GM12878 (cell line): ENCODE measurements around the gene GPM6B. TPM values are rescaled to one million over a fixed set of nuclear protein-coding genes. Genes with fewer than 3 reads are reported as not detected.

ENCODE experiments used
- ATAC-seq: fragments of 200-7000 bp; cut with Tn5 transposase; 3 replicates; pipeline ENCODE4 v1.9.1; 2020; ENCODE audit warnings: mild to moderate bottlenecking, moderate library complexity
- BruUV-seq: library from RNA; stranded (reverse); fragments of 400-500 nt; replicated peaks from 2 replicates; lab custom pipeline; 2021; lab: Mats Ljungman, UMichigan
- CTCF ChIA-PET: fragments of 300-600 bp; sonication (Branson Sonifier 250); formaldehyde crosslinking; extraction: SDS; loops from one replicate; lab custom pipeline; 2021; ENCODE audit warnings: inconsistent platforms; lab: Yijun Ruan, JAX
- POLR2A ChIA-PET: fragments of 350-600 bp; formaldehyde crosslinking; extraction: SDS; loops from one replicate; lab custom pipeline; 2021; ENCODE audit warnings: inconsistent platforms; lab: Charles Lee
- RAD21 ChIA-PET: fragments of 300-600 bp; sonication (Branson Sonifier 250); formaldehyde crosslinking; loops from one replicate; lab custom pipeline; 2023; ENCODE audit warnings: antibody characterized with exemption; ENCODE audit not compliant: unreplicated experiment; lab: Charles Lee
- SMC1A ChIA-PET: fragments of 300-600 bp; sonication (Branson Sonifier 250); formaldehyde crosslinking; loops from one replicate; lab custom pipeline; 2023; ENCODE audit not compliant: unreplicated experiment, uncharacterized antibody; lab: Charles Lee
- DNase-seq: peaks from one replicate; pipeline ENCODE4 v3.0.0-alpha.2; 2011; ENCODE audit warnings: low read depth, low spot score
- FAIRE-seq: peaks from 3 replicates; lab custom pipeline; 2011; peaks lifted over from hg19 to GRCh38; lab: Jason Lieb, UNC
- H2AFZ ChIP-seq: 2 replicates; pipeline ENCODE4 v1.6.0; 2011; ENCODE audit warnings: low read depth, low read length, control low read depth; ENCODE audit not compliant: control insufficient read depth
- H3K27ac ChIP-seq: 2 replicates; pipeline ENCODE4 v1.5.1; 2011; ENCODE audit warnings: control low read depth; ENCODE audit not compliant: control insufficient read depth, insufficient read depth
- H3K27me3 ChIP-seq, 2 experiments: replicated peaks in 1 of 2; 2 replicates each; pipeline versions ENCODE4 v1.6.0 to v1.6.1; 2011; ENCODE audit warnings: low read length in 1 of 2; ENCODE audit not compliant: control insufficient read depth in 2 of 2, insufficient read depth in 2 of 2
- H3K36me3 ChIP-seq, 2 experiments: 2 replicates each; pipeline ENCODE4 v1.5.1; 2011; ENCODE audit warnings: low read length in 1 of 2; ENCODE audit not compliant: control insufficient read depth in 2 of 2, insufficient read depth in 2 of 2
- H3K4me1 ChIP-seq: 2 replicates; pipeline ENCODE4 v1.6.1; 2011; ENCODE audit warnings: mild to moderate bottlenecking, low read length, moderate library complexity, mixed read lengths; ENCODE audit not compliant: control insufficient read depth, insufficient read depth
- H3K4me2 ChIP-seq: 2 replicates; pipeline ENCODE4 v1.6.0; 2011; ENCODE audit warnings: control low read depth; ENCODE audit not compliant: control insufficient read depth, insufficient read depth
- H3K4me3 ChIP-seq: fragments of 200-600 bp; sonication (generic); 2 replicates; pipeline ENCODE4 v1.5.1; 2016
- H3K79me2 ChIP-seq: 2 replicates; pipeline ENCODE4 v1.6.0; 2011; ENCODE audit warnings: low read length; ENCODE audit not compliant: control insufficient read depth, insufficient read depth
- H3K9ac ChIP-seq: 2 replicates; pipeline ENCODE4 v1.8.0; 2011; ENCODE audit warnings: low read length, control low read depth, mixed read lengths; ENCODE audit not compliant: control insufficient read depth, insufficient read depth
- H3K9me3 ChIP-seq: replicated peaks from 3 replicates; pipeline ENCODE4 v1.5.1; 2011; ENCODE audit warnings: mild to moderate bottlenecking, low read length; ENCODE audit not compliant: control insufficient read depth, insufficient read depth
- H4K20me1 ChIP-seq: 2 replicates; pipeline ENCODE4 v1.6.0; 2011; ENCODE audit not compliant: control insufficient read depth, insufficient read depth
- ATF3 ChIP-seq: IDR thresholded peaks from 2 replicates; pipeline ENCODE4 v1.6.1; 2011; ENCODE audit warnings: low read depth, mild to moderate bottlenecking, low read length, moderate library complexity, borderline replicate concordance; ENCODE audit errors: extremely low read depth
- ATF7 ChIP-seq: fragments of 450-650 bp; IDR thresholded peaks from 2 replicates; pipeline ENCODE4 v1.6.1; 2016; ENCODE audit warnings: low read depth, mild to moderate bottlenecking
- HDGF ChIP-seq: fragments of 450-650 bp; IDR thresholded peaks from 2 replicates; pipeline ENCODE4 v1.6.1; 2016; ENCODE audit warnings: antibody characterized with exemption
- KLF5 ChIP-seq: fragments of 450-650 bp; IDR thresholded peaks from 2 replicates; pipeline ENCODE4 v1.6.1; 2014; ENCODE audit warnings: mild to moderate bottlenecking; ENCODE audit not compliant: partially characterized antibody
- PKNOX1 ChIP-seq: fragments of 450-650 bp; IDR thresholded peaks from 2 replicates; pipeline ENCODE4 v1.6.1; 2016; ENCODE audit warnings: mild to moderate bottlenecking
- PML ChIP-seq: IDR thresholded peaks from 2 replicates; pipeline ENCODE4 v1.6.1; 2012; ENCODE audit warnings: low read length, inconsistent platforms
- POLR2AphosphoS5 ChIP-seq: IDR thresholded peaks from 2 replicates; pipeline ENCODE4 v1.6.1; 2011; ENCODE audit warnings: mild to moderate bottlenecking, low read length, inconsistent platforms
- REST ChIP-seq: IDR thresholded peaks from 2 replicates; pipeline ENCODE4 v1.6.1; 2012; ENCODE audit warnings: mild to moderate bottlenecking, low read depth, low read length
- SMAD5 ChIP-seq: IDR thresholded peaks from 2 replicates; pipeline ENCODE4 v1.6.1; 2016; ENCODE audit warnings: antibody characterized with exemption, low read depth
- SMARCA5 ChIP-seq: fragments of 450-650 bp; IDR thresholded peaks from 2 replicates; pipeline ENCODE4 v1.6.1; 2017; ENCODE audit warnings: mild to moderate bottlenecking
- SUPT20H ChIP-seq: IDR thresholded peaks from 2 replicates; pipeline ENCODE4 v1.6.1; 2011; ENCODE audit warnings: low read depth, mild to moderate bottlenecking, low read length, moderate library complexity, borderline replicate concordance; ENCODE audit not compliant: control insufficient read depth
- TCF3 ChIP-seq: IDR thresholded peaks from 2 replicates; pipeline ENCODE4 v1.6.1; 2012; ENCODE audit warnings: low read depth, mild to moderate bottlenecking, low read length, borderline replicate concordance; ENCODE audit not compliant: insufficient read depth
- ZNF384 ChIP-seq: IDR thresholded peaks from 2 replicates; pipeline ENCODE4 v1.6.1; 2012; ENCODE audit warnings: low read depth, mild to moderate bottlenecking, low read length, improper control_type of control experiment, borderline replicate concordance
- WGBS: methylation state at CpG from one replicate; pipeline ENCODE4 v1.1.6; 2016; ENCODE audit warnings: low lambda C conversion rate; ENCODE audit not compliant: insufficient replicate concordance, insufficient coverage; ENCODE audit errors: missing lambda C conversion rate; 5-methylcytosine and 5-hydroxymethylcytosine counted together
- in situ Hi-C: fragments of 300-500 bp; cut with MboI; formaldehyde crosslinking; loops from 9 replicates; pipeline ENCODE4 v1.14.3; 2018; ENCODE audit warnings: mixed read lengths
- intact Hi-C: fragments of 100-400 bp; cut with micrococcal nuclease; formaldehyde crosslinking; loops from one replicate; pipeline ENCODE4 v1.14.2; 2022; ENCODE audit not compliant: unreplicated experiment
- polyA plus RNA-seq, 11 experiments: library from polyadenylated mRNA; depleted of rRNA in 4 of 11; unstranded in 6 of 11; stranded (reverse) in 5 of 11; fragments of >200 nt; fragmentation: Nextera tagmentation in 4 of 11; fragmentation: Illumina TruSeq in 1 of 11; extraction: Ambion mirVana in 4 of 11; extraction: Trizol in 1 of 11; gene quantifications; 1 replicate in 1 of 11; 2 replicates in 10 of 11; pipeline versions ENCODE4 v1.2.1 to v1.2.3, GENCODE V29; 2011 to 2016; ENCODE audit warnings: inconsistent platforms in 2 of 11, missing spikeins in 2 of 11, low read depth in 1 of 11
- total RNA-seq, 4 experiments: library from RNA; depleted of rRNA in 3 of 4; stranded (reverse); fragments of >200 nt in 3 of 4; fragmentation: Illumina TruSeq in 1 of 4; extraction: Trizol in 1 of 4; gene quantifications; 2 replicates each; pipeline versions ENCODE4 v1.2.1 to v1.2.3, GENCODE V29; 2013 to 2021

The GPM6B gene
- total and polyA plus RNA-seq, 10 of the 15 experiments (the other 5 are each of a cell fraction or from before 2014, with no cell fraction given): 0.01 to 2.6 (median 0.37) TPM; not detected in 2

- TF ChIP-seq TCF3 (no peak), SUPT20H (no peak), ATF3 (no peak), ATF7 (no peak), PML (no peak), KLF5 (no peak)
Observed at GRCh38 chrX:13793897-13794296, 23.0 kb downstream of the GPM6B start (continued).

GRCh38 chrX:13791559-13791958, 25.3 kb downstream of the GPM6B start:
- H3K4me1 ChIP-seq: no peaks in the 10 kb centered on the region; the same call in 1 of the 2 replicates
- no peaks in the 10 kb centered on the region for H3K79me2 ChIP-seq
- ChIA-PET SMC1A (interaction anchor here (0.8 to 1.4 kb wide), 3 partner anchors 16 to 79 kb away, joined by 3 to 4 read pairs (median 4); no protein-coding TSS in a partner anchor), POLR2A (interaction anchor here (0.8 to 1.1 kb wide), 2 partner anchors 18 to 29 kb away, joined by 3 to 7 read pairs; no protein-coding TSS in a partner anchor), CTCF (interaction anchor here (1.0 to 1.2 kb wide), 2 partner anchors 10 to 285 kb away, joined by 3 to 5 read pairs; no protein-coding TSS in a partner anchor), RAD21 (no interaction called here)
- in situ Hi-C loops: no loop called here
- no TSS peak for BruUV-seq
- FAIRE-seq (no peak), ATAC-seq (no peak), DNase-seq (no peak)
- TF ChIP-seq ZNF384 (no peak), POLR2AphosphoS5 (no peak), SMARCA5 (no peak), REST (no peak), PKNOX1 (no peak), SMAD5 (no peak), HDGF (no peak)
- H3K27me3 ChIP-seq: peaks cover 0 to 3% of the 10 kb centered on the region in 2 experiments; a peak in 1 of 4 replicates
- no peak overlapping the region for H2AFZ ChIP-seq
- H3K4me3 ChIP-seq: no peak overlapping the region
- H3K9ac ChIP-seq: no peak overlapping the region
- WGBS: 33% methylated on average over 2 of the region's 2 CpGs
- no peaks in the 10 kb centered on the region for H3K36me3 ChIP-seq
- intact Hi-C loops: no loop called here
- no peak overlapping the region for H3K4me2 ChIP-seq
- no peaks in the 10 kb centered on the region for H4K20me1 ChIP-seq
- no peaks in the 10 kb centered on the region for H3K9me3 ChIP-seq
- H3K27ac ChIP-seq: no peak overlapping the region
